Activated CD4-positive, alpha-beta T cell treated with anti-CD3 and anti-CD28 coated beads, Interleukin-2, amount 50 U/mL, for 4 hours (primary cell): ENCODE measurements around the gene ALDOA.
"Not testable (repeated sequence)": the region's sequence is repeated elsewhere in the genome, so short reads cannot be mapped to it uniquely, and the experiment has no call there.

Source experiments
- DNase-seq, 2 experiments: peaks; one replicate each; pipeline ENCODE4 v3.0.0-alpha.2; 2020

The ALDOA gene

DNA sequence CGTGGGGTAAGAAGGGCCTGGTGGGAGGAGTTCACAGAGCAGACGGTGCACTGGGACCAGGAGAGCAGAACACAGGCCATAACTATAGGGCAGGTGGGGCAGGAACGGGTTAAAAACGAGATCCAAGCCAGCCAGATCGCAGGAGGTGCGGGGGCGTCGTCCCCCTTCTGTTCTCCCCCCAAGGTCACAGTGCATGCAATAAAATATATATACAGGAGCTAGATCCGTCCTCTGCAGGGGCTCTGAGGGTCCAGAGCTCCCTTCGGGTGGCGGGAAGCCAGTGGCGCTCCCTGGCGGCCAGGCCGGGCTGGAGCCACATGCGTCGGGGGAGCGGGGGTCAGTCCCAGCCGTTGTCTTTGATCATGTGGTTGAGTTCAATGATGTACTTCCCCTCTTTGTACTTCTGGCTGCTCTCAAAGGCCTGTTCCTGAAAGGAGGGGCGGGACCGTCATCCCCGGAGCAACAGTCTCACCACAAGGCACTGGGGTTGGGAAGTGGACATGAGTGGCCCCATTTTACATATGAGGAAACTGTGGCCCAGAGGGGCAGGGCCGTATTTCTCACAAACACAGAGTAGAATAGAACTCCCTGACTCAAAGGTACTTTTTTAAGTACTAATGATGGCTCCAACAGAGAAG lies 26.9 kb downstream of the ALDOA start:
- peak in 1 of 2 experiments; percentile 24 for DNase-seq

DNA sequence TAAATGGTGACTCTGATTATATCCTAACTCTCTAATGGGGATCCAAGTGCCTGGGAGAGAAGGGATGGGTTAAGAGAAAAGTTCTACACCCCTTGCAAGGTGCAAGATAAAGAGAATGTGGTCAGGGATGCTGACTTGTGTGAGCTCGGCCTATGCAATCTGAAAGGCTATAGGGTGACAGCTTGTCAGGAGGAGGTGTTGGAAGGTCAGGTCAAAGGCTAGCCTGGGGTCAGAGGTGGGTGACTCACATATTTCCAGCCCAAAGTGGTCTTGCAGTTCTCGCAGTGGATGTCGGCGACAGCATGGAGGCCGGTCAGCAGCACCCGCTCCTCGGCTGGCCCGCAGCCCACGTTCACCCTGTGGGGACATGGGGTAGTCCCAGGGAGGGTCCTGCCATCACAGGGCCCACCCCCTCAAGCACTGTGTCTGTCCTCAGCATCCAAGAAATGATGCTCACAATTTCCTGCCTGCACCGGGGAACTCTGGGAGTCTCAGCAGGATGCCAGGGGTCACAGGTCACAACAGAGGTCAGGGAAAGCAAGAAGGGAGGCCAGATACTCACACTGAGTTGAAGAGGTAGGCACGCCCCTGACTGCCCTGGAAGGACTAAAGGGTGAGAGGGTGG lies 29.1 kb downstream of the ALDOA start:
- no peak for DNase-seq

DNA sequence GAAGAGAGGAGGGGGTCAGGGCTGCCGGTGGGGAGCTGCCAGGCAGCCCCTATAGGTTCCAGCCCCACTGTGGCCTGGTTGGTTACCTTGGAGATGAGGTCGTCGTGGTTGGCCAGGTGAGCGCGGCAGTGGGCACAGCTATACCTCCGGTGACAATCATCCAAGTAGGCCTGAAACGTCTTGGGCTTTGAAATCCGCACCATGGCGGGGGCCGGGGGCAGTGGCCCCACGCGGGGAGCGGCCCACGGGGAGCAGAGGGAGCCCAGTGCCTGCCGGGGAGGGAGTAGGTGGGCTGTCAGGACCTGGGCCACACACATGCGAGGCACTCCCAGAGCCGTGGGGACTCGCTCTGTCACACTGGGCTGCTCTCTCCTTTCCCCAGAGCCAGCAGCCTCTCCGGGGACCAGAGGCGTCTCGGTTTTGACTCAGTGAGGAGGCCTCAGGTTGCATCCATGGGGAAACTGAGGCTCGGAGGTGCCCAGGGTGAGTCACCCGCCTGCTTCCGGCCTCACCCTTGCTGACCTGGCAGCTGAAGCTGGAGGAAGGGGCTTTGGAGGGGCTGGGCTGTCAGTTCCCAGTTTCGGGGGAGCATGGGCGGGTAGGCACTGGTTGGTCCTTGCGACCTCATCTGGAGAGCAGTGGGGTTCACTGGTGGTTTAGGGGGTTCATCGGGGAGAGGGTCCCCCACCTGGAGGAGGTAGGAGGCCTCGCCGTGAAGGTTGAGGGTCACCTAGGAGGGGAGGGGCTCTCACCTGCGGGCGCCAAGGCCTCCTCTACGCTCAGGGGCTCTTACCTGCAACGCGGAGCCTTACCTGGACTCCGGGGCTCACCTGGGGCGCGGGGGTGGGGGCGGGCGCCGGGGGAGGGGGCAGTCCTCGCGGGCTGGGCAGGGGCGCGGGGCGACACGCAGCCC lies 29.9 kb downstream of the ALDOA start:
- no peak for DNase-seq

DNA sequence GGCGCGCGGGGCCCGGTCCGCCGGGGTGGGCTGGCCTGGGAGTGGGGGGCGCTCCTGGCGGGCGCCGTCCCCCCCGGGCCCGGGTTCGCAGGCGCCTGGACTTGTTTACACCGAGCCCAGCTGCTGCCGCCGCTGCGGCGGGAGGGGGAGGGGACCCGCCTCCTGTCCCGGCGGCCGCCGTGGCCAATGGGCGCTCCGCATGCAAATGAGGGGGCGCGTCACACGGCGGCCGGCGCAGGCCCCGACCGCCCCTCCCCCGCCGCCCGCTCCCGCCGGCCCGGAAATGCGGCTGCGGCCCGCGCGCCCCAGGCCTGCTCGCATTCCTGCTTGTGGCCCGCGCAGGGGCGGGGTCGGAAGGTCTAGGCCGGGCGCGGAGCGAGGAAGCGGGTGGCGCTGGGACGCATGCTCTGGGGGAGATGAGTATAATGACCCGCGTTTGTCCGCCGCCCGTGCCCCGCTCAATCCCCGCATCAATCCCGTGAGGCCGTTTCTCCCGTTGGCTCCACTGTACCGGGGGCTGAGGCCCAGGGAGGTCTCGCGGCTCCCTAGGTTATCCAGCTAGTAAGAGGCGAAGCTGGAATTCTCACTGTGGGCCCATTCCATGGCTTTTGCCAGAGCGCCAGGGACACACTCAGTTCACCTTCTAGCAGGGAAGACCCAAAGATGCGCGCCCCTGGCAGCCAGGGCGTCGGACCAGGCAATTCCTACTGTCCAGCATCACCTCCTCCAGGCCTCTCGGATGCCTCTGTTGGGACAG lies 30.7 kb downstream of the ALDOA start, which contains the start of gene YPEL3:
TSS of gene YPEL3 (minus strand) at position 109 of the 757 bp plus-strand sequence. CDS start 731 bp downstream, outside the sequence.
- peak; percentile 71 to 79 for DNase-seq

DNA sequence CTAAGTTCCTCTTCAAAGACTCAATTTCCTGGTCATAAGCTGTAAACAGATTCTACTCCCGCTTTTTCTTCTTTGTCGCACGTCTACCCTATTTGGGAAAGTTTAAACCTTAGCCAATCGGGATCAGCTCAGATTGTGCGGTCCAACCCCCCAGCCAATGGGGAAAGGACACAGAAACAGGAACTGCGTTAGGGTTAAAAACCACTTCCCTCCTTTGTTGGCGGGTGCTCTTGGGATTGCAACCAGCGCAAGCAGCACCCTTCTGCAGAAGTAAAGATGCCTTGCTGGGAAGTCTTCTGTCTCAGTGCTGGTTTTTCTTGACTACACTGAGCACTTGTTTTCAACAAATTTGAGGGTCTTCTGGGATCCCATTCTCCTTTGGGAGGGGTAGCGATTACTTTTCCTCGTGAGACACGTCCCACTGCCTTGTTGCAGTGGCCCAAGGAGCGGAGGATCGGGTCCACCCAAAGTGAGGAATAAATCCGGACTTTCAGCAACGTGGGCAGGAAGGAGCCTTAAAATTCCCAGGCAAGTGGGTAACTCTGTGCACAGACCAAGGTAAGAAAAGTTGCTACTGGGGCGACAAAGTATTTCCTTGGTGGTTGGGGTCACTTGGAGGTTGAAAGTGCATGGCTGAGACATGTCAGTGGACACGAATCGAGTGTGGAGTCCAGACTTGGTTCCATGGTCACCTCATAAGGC lies 31.5 kb downstream of the ALDOA start:
- DNase-seq: no peak

DNA sequence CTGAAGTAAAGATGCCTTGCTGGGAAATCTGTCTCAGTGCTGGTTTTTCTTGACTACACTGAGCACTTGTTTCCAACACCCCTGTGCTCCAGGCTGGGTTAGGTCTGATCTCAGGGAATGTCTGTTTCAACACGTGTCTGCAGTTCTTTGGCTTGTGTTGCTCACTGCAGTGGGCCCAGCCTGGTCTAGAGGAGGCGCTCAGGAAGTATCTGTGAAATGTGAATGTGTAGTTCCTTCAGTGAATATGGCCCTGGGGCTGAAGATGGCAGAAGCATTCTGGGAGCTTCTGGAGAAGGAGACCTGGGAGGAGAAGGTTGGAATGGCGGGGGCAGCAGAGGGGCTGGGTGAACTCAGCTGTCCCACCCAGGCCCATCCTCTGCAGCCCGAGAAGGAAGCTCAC lies 38.5 kb downstream of the ALDOA start:
- no peak for DNase-seq

DNA sequence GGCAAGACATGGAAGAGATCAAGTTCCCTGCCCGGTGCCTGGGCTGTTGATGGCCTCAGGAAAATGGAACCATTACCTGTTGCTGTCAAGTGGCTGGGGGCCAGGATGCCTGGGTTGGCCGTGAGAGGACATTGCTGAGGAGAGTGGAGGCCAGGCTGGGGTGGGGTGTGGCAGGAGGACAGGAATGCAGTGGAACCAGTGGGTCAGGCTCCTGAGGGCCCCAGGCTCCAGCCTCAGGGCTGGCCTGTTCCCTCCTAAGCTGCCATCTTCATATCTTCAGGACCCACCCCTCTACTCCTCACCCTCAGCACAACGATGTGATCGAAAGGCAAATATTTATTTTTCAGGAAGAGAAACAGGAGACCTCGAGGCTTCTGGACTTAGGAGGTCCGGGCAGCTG lies 38.9 kb downstream of the ALDOA start:
- DNase-seq: no peak

DNA sequence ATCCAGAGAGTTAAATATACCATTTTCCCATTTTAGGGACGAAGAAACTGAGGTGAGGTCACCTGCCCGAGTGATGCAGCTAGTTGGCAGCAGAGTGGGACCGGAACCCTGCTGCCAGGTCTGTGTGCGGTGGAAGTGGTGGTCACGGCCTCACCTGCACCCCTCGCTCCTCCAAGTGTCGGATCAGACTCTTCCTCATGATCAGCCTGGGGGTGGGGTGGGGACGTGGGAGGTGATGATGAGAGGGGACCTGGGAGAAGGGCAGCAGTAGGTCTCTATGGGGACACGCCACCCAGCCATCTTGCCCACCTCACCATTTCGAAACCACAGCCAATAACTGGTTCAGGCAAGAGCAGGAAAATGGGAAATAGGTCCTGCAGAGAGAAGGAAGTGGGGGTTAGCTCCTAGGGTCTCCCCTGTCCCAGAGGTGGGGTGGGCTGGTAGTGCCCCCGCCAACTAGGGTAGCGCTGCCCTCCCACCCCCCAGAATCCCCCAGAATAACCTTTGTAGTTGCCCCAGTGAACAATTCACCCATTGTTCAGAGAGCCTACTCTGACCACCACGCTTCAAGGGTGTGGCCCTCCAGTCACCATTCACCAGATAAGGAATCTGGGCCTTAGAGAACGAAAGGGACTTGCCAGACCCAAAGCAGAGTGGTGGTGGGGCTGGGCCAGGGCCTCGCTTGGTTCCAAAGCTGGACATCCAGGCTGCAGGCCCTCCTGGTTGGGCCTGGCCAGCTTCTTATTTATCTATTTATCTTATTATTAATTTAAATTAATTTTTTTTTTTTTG lies 42.7 kb downstream of the ALDOA start:
- DNase-seq: no peak

DNA sequence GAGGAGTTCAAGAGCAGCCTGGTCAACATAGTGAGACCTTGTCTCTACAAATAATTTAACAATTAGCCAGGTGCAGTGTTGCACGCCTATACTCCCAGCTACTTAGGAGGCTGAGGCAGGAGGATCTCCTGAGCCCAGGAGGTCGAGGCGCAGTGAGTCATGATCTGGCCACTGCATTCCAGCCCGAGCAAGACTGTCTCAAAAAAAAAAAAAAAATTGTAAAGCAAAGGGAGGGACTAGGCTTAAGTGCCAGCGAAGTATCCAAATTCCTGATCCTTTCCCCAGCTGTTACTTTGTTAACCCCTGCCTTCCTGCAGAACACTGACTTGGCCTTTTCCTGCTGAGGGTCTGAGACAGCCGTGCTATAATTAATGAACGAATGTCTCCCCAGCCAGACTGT lies 45.1 kb downstream of the ALDOA start:
- DNase-seq: no peak

DNA sequence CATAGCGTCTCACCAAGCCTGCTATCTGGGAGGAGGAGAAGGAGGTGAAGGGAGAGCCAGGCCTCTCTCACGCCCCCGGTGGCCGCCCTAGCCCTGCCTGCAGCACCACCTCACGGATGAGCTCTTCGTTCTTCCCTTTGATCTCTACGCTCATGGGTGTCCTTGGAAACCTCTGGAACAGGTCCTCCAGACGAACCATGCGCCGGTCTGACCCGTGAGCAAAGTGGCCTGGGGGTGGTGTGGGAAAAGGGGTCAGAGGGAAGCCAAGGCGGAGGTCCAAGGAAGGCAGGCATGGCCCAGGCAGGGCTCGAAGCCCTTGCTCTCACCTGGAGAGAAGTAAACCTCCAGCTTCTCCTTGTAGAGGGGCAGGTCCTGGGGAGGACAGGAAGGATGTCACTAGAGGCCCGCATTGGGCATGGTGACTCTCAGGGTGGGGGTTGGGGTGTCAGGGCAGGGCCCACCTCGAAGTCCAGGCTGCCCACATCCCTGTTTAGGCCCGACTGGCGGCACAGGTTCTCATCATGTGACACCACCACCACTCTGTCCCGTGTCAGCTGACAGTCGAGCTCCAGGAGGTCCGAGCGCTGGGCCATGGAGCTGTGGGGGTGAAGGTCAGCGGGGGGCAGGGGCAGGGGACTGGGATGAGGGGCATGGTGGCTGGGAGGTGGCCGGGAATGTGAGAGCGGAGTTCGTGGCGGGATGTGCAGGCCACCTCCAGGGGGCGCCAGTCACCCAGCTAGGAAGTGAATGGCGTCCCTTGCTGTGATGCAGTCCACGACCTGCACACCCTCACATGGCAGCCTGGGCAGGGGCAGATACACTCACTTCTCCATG lies 46.9 kb downstream of the ALDOA start:
- DNase-seq: peak; percentile 36 to 44

DNA sequence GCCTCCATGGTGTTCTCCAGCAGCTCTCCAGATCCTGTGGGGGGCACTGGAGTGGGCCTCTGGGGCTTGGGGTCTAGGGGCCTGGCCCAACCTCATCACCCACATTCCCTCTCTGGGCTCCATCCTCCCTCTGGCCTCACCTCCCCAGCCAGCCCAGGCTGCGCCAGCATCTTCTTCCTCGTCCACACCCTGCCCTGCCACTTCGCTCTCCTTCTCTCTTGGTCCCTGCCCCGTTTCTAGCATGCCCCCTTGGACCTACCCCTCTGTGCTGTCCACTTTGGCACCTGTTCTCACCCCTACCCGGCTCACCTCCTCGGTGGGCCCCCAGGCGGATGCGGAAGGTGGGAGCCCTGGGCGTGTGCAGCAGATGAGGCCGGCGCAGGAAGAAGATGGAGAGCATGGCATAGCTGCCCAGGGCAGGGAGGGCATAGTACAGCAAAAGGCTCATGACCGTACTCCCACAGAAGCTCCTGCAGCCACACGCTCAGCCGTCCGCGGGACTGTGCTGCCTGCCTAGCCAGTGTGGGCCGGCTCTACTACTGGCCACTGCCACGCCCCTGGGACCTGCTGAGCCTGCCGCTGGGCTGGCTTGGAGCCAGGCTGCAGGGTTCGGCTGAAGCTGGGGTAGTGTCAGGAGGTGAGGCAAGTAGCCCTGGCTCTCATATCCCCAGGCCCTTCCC lies 47.6 kb downstream of the ALDOA start, which contains the start of gene GDPD3:
TSS of gene GDPD3 (minus strand) at position 507 of the 680 bp plus-strand sequence. CDS start at position 448, 59 bp downstream.
- DNase-seq: no peak

DNA sequence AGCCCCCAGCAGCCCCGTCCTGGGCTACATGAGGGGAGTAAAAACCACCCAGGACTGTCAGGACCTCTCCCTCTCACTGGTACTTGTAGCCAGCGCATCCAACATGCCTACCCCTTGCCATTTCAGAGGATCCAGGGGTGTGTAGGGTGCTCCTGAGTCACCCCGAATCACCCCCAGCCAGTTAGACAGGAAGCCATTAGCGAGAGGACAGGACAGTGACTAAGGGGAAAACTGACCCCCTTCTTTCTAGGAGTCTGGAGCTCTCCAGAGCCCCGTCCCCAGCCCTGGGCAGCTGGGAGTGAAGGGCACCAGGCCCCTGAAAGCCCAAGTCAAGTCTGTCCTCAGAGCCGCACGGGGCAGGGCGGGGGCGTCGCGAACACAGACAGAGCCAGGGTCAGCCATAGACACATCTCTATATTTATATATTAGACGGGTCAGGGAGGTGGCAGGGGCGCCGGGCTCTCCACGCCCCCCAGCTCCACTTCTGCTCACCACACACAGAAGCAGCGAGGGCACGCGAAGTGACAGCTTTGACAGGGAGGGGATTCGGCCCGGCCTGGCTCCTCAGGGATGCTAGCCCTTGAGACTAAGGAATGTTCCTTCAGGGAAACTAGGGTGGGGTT lies 48.3 kb downstream of the ALDOA start:
- DNase-seq: no peak

DNA sequence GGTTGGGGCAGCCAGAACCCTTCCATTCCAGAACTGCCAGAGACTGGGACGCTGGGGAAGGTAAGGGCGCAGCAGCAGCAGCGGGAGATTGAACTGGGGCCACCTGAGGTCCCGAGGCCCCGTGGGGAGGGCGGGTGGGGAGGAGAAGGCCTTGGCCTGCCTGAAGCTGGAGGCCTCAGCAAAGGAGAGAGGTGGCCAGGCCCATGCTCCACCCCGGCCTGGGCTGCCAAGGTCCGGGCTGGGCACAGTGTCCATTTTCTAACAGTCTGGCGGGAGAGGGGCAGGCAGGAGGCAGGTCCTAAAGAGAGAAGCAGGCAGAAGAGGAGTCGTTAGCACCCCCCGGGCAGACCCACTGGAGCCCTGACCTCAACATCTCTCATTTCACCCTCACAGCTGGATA lies 48.9 kb downstream of the ALDOA start:
- no peak for DNase-seq

DNA sequence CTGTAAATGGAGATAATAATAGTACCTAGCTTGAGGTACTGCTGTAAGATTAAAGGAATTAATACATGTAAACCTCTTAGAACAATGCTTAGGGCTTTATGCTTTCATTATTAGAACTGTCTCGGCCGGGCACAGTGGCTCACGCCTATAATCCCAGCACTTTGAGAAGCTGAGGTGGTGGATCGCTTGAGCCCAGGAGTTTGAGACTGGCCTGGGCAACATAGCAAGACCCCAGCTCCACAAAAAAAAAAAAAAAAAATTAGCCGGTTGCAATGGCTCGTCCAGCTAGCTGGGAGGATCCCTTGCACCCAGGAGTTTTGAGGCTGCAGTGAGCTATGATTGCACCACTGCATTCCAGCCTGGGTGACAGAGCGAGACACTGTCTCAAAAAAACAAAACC lies 49.3 kb downstream of the ALDOA start:
- not testable (repeated sequence) for DNase-seq

DNA sequence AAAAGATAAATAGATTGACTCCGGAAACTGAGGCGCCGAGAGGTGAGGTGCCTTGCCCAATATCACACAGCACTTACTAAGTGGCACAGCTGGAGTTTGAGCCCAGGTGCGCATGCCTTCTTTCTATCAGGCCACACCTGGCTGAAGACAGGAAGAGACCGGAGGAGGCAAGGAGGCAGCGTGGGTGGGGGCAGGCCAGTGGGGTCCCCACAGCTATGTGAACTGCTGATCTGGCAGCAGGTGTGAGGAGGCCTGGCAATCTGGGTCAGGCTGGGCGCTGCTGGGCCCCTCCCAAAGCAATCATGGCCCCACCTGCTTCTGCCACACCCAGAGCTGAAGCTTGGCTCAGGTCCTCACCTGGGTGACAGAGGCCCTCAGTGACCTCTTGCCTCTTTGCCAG lies 49.7 kb downstream of the ALDOA start:
- DNase-seq: no peak

DNA sequence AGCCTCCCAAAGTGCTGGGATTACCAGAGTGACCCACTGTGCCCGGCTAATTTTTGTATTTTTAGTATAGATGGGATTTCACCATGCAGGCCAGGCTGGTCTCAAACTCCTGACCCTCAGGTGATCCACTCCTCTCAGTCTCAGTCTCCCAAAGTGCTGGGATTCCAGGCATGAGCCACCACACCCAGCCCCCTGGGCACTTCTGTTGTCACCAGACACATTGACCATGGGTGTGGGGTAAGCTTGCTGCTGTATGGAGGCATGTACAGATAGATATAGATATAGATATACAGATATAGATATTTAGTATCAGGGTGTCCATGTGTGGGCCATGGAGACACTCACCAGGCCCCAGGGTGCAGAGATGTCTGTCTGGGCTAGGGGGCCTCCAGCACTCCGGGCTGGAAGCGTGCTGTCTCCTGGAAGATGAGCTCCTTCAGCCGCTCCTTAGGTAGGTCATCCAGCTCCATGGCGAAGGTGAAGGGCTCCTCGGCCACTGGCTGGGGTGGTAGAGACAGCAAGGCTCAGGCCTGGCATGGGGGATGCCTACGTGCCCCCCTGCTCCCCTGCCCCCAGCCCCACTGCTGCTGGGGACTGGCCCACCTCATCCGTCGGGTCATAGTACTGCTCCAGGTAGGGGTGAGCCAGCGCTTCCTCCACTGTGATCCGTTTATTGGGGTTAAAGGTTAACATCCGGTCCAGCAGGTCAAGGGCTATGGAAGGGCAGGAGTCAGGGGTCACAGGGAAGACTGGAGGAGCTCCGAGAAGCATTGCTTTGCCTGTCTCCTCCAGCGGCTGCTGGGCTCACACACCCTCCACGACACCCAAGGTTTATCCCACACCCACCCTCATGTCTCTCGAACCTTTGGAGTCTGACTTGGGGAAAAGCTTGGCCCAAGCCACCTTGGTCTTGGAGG lies 51.0 kb downstream of the ALDOA start:
- DNase-seq: no peak

DNA sequence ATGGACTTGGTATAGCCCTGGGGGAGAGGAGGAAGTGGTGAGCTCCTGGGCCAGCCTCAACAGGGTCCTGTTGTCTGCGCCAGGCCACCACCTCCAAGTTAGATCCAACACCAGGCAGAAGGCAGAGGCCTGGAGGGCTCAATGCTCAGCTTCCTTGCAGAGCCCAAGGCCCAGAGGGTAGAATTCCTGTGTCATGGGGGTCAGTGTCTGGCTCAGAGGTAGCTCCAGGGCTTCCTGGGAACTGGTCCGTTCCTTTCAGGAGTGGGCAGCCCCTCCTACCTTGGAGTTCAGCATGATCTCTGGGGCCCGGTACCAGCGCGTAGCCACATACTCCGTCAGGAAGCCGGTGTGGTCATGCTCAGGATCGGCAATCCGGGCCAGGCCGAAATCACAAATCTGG lies 52.2 kb downstream of the ALDOA start:
- no peak for DNase-seq

DNA sequence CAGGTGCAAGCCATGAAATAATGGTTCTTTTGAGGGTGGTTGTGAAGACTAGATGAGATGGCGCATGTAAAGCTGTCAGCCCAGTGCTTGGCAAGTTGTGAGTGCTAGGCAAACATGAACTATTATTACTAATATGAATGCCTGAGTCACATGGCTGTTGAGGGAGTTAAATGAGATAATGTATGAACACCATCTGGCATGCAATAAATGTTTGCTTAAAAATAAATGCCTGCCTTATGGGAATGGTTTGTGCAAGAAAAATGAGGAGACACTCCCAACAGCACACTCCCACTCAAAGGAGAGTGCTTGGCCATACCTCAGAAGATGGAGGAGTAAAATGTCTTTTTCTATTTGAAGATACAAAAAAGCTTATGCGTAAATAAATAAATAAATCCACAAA lies 53.9 kb downstream of the ALDOA start:
- DNase-seq: no peak
